Sigmoid colon (tissue), 4 donors: ENCODE data around the gene ARL4C.

Experiments
- EP300 ChIP-seq, 4 donors: sonication (generic); formaldehyde crosslinking; IDR thresholded peaks; one replicate each; pipeline ENCODE4 v1.6.1; 2017; ENCODE audit warnings: antibody characterized with exemption in 4 of 4
- POLR2A ChIP-seq, 2 donors: fragments of 450-650 bp; IDR thresholded peaks; one replicate each; pipeline ENCODE4 v1.6.1; 2016; ENCODE audit warnings: antibody characterized with exemption in 2 of 2, mild to moderate bottlenecking in 2 of 2, moderate library complexity in 2 of 2
- POLR2AphosphoS5 ChIP-seq, 4 donors: sonication (generic); formaldehyde crosslinking; IDR thresholded peaks; one replicate each; pipeline ENCODE4 v1.6.1; 2017; ENCODE audit warnings: antibody characterized with exemption in 4 of 4
- TF ChIP-seq, protein P1 (sequence below), 4 experiments: fragments of 450-650 bp in 3 of 4; fragments of 200-600 bp in 1 of 4; IDR thresholded peaks; one replicate each; pipeline ENCODE4 v1.5.1; 2016 to 2019; ENCODE audit warnings: antibody characterized with exemption in 4 of 4, mild to moderate bottlenecking in 3 of 4, moderate library complexity in 2 of 4

DNA sequence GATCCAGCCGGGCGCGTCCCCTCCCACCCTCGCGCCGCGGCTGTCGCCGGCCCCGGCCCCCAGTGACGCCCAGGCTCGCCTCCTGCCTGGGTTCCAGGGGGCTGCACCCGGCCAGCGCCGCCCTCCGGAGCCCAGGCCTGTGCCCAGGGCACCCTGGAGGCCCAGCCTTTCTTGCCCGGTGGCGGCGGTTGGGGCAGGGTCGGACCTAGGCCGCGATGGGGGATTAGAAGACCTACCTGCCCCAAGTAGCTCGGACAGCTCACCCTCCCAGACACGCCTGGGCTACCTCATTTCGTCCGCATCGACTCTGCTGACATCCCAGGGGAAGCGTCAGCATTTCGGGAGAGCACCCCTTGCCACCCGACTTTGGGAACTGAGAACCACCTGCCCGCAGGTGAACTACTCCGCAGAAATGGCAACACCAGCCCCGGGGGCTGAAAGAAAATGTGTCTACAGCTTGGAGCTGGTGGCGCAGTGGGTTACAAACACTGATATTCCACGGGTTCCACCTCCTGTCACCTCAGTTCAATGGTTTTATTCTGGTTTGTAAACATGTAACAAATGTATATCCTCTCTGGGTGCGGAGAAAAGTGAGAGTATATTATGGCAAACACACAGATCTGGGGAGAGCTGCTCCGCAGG lies 834 bp upstream of the ARL4C start:
- TF ChIP-seq, protein P1, sequence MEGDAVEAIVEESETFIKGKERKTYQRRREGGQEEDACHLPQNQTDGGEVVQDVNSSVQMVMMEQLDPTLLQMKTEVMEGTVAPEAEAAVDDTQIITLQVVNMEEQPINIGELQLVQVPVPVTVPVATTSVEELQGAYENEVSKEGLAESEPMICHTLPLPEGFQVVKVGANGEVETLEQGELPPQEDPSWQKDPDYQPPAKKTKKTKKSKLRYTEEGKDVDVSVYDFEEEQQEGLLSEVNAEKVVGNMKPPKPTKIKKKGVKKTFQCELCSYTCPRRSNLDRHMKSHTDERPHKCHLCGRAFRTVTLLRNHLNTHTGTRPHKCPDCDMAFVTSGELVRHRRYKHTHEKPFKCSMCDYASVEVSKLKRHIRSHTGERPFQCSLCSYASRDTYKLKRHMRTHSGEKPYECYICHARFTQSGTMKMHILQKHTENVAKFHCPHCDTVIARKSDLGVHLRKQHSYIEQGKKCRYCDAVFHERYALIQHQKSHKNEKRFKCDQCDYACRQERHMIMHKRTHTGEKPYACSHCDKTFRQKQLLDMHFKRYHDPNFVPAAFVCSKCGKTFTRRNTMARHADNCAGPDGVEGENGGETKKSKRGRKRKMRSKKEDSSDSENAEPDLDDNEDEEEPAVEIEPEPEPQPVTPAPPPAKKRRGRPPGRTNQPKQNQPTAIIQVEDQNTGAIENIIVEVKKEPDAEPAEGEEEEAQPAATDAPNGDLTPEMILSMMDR (IDR thresholded peaks at IDR 0.05), result no peak
- TF ChIP-seq EP300 (IDR thresholded peaks at IDR 0.05) (no peak), POLR2A (IDR thresholded peaks at IDR 0.05) (no peak), POLR2AphosphoS5 (IDR thresholded peaks at IDR 0.05) (no peak)
